Vagina (tissue), 2 donors: ENCODE measurements around the gene GALNT17.

Source experiments
- POLR2A ChIP-seq, 2 donors: fragments of 450-650 bp; IDR thresholded peaks; one replicate each; pipeline ENCODE4 v1.6.1; 2017; ENCODE audit warnings: antibody characterized with exemption in 2 of 2, mild to moderate bottlenecking in 2 of 2, moderate library complexity in 2 of 2
- TF ChIP-seq, protein P1 (sequence below), 3 experiments: fragments of 450-650 bp in 2 of 3; fragments of 200-600 bp in 1 of 3; sonication (generic) in 1 of 3; IDR thresholded peaks; one replicate each; pipeline ENCODE4 v1.5.1; 2017 to 2019; ENCODE audit warnings: antibody characterized with exemption in 3 of 3, mild to moderate bottlenecking in 2 of 3, moderate library complexity in 2 of 3

DNA sequence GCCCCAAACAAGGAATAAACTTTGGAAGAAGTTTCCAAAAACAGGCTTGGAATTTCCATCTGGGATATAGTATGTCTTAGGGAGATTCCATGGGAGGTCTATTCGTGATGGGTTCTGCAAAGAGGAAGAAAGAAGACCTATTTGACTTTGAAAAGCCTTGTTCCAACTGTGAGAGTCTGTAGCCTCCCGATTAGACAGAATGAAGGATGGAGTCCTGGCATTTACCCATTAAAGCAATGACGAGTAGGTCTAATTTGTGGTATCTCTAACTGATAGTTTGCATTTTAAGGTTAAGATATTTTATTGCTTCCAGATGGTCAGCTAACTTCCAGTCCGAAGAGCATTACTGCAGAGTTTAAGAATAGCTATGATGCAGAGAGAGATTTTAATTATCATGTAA is 19.5 kb upstream of the GALNT17 start:
- TF ChIP-seq, protein P1, sequence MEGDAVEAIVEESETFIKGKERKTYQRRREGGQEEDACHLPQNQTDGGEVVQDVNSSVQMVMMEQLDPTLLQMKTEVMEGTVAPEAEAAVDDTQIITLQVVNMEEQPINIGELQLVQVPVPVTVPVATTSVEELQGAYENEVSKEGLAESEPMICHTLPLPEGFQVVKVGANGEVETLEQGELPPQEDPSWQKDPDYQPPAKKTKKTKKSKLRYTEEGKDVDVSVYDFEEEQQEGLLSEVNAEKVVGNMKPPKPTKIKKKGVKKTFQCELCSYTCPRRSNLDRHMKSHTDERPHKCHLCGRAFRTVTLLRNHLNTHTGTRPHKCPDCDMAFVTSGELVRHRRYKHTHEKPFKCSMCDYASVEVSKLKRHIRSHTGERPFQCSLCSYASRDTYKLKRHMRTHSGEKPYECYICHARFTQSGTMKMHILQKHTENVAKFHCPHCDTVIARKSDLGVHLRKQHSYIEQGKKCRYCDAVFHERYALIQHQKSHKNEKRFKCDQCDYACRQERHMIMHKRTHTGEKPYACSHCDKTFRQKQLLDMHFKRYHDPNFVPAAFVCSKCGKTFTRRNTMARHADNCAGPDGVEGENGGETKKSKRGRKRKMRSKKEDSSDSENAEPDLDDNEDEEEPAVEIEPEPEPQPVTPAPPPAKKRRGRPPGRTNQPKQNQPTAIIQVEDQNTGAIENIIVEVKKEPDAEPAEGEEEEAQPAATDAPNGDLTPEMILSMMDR (IDR thresholded peaks at IDR 0.05): no peak
- TF ChIP-seq POLR2A (IDR thresholded peaks at IDR 0.05): no peak
